HG03045 (cell line): ENCODE results near the gene TRPM2.
"Not testable (repeated sequence)": the region's sequence is repeated elsewhere in the genome, so short reads cannot be mapped to it uniquely, and the experiment has no call there.

Source experiments
- ATAC-seq: cut with Tn5 transposase; IDR thresholded peaks from one replicate; pipeline ENCODE4 v1.9.1; 2021; ENCODE audit warnings: mild to moderate bottlenecking, moderate library complexity; ENCODE audit not compliant: unreplicated experiment

Gene TRPM2

DNA sequence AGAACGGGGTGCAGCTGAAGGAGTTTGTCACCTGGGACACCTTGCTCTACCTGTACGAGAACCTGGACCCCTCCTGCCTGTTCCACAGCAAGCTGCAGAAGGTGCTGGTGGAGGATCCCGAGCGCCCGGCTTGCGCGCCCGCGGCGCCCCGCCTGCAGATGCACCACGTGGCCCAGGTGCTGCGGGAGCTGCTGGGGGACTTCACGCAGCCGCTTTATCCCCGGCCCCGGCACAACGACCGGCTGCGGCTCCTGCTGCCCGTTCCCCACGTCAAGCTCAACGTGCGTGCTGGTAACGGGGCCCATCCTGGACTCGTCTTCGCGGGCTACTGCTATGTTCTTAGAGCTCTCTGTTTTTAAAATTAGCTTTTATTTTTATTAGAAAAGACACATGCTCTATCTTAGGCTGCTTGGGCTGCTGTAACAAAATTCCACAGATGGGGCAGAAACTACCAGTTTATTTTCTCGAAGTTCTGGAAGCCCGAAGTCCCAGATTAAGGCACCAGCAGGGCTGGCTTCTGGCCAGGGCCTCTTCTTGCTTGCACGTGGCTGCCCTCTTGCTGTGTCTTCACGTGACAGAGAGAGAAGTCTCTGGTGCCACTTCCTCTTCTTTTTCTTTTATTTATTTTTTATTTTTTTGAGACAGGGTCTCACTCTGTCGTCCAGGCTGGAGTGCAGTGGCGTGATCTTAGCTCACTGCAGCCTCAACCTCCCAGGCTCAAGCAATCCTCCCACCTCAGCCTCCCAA is 38.1 kb downstream of the TRPM2 start:
- ATAC-seq = no peak

DNA sequence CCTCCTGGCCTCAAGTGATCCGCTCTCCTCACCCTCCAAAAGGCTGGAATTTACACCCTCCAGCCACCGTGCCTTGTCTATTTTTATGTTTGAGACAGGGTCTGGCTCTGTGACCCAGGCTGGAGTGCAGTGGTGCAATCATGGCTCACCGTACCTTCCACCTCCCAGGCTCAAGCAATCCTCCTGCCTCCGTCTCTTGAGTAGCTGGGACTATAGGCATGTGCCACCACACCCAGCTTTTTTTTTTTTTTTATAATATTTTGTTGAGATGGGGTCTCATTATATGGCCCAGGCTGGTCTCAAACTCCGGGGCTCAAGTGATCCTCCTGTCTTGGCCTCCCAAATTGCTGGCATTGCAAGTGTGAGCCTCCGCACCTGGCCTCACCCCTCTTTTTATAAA is 38.8 kb downstream of the TRPM2 start:
- ATAC-seq = no peak

DNA sequence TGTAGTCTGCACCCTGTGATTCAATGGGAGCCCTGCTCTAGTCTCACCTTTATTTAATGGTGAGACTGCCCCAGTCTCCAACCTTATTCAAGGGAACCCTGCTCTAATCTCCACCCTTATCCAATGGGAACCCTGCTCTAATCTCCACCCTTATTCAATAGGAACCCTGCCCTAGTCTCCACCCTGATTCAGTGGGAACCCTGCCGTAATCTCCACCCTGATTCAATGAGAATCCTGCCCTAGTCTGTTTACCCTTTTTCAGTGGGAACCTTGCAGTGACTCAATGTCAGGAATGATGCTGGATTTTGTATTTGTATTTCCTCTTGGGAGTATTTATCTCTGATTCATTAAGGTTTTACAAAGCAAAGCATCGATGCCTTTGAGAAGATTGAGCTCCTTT is 39.5 kb downstream of the TRPM2 start:
- no peak for ATAC-seq

- ATAC-seq = no peak
Observed at GRCh38 chr21:44394733-44395132, 41.3 kb downstream of the TRPM2 start.

DNA sequence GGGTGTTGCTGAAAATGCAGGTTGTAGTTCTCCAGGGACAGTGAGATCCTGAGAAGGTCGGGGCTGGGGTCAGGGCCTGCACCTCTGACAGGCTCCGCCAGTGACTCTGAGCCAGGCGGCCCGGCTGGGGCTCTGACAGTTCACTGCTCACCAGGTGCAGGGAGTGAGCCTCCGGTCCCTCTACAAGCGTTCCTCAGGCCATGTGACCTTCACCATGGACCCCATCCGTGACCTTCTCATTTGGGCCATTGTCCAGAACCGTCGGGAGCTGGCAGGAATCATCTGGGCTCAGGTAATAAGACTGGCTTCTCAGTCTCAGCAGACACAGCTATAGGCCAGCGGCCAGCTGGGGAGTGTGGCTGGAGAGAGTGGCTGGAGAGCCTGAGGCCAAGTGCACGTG is 41.8 kb downstream of the TRPM2 start:
- ATAC-seq = no peak

DNA sequence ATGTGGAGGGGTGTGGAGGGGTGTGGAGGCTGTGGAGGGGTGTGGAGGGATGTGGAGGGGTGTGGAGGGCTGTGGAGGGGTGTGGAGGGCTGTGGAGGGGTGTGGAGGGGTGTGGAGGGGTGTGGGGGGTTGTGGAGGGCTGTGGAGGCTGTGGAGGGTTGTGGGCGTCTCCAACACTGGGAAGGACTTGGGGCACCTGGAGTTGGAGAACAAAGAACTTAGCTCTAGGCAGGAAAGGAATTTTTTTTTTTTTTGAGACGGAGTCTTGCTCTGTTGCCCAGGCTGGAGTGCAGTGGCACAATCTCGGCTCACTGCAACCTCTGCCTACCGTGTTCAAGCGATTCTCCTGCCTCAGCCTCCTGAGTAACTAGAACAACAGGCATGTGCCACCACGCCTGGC is 43.4 kb downstream of the TRPM2 start:
- ATAC-seq = not testable (repeated sequence)

- no peak for ATAC-seq
Observed at GRCh38 chr21:44397431-44398031, 44.1 kb downstream of the TRPM2 start.

- ATAC-seq = no peak
Observed at GRCh38 chr21:44398499-44398898, 45.1 kb downstream of the TRPM2 start.

DNA sequence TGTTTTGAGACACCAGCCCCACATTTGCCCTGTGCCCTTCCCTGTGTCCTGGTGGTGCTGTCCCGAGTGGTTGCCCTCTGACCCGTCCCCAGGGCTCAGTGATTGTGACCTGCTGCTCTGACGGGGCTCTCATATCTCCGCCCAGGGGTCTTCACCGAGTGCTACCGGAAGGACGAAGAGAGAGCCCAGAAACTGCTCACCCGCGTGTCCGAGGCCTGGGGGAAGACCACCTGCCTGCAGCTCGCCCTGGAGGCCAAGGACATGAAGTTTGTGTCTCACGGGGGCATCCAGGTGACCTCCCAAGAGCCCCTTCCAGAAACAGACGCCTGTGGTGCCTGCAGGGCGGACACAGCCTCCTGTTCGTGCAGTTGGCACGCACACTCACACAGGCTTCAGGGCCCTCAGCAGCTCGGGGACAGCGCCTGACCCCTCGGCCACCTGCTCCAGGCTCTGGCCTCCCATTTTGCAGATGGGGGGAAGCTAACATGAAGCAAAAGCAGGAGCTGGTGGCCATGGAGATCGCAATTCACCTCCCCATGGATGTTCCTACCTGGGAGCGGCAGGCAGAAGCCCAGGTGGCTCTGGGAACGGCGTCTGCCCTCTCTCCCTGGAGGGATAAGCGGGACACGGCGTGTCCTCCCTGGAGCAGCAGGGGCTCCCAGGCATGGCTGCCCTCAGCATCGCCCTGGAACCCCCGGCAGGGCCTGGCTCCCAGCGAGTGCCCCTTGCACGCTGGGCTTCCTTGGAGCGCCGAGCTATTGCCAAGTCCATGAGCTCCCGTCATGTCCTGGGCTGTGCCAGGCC is 45.9 kb downstream of the TRPM2 start:
- ATAC-seq = no peak

- no peak for ATAC-seq
Observed at GRCh38 chr21:44399955-44400790, 46.8 kb downstream of the TRPM2 start.

- no peak for ATAC-seq
Observed at GRCh38 chr21:44400791-44401385, 47.5 kb downstream of the TRPM2 start.

DNA sequence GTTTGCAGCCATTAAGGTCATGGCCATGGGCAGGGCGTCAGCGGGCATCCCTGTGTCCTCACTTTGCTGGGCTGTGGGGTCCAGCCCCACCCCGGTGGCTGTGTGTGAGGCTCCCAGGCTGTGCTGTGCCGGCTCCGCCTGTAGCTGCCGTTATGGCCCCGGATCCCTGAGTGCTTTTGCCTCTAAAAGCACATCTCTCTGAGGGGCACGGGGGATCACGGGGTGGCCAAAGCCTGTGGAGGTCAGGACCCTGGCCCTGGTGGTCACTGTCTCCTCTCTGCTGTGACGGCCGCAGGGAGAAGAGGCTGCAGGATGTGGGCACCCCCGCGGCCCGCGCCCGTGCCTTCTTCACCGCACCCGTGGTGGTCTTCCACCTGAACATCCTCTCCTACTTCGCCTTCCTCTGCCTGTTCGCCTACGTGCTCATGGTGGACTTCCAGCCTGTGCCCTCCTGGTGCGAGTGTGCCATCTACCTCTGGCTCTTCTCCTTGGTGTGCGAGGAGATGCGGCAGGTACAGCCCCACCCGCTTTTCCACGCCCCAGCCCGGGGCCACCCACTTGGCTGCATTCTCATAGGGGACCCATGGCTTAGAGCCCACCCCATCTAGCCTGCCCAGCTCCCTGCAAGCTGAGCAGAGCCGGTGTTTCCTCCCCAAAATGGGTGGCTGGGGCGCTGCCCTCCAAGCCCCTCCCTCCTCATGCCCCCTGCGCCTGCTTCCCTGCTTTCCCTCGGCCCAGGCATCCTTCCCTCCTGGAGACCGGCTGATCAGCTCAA is 48.2 kb downstream of the TRPM2 start:
- no peak for ATAC-seq

DNA sequence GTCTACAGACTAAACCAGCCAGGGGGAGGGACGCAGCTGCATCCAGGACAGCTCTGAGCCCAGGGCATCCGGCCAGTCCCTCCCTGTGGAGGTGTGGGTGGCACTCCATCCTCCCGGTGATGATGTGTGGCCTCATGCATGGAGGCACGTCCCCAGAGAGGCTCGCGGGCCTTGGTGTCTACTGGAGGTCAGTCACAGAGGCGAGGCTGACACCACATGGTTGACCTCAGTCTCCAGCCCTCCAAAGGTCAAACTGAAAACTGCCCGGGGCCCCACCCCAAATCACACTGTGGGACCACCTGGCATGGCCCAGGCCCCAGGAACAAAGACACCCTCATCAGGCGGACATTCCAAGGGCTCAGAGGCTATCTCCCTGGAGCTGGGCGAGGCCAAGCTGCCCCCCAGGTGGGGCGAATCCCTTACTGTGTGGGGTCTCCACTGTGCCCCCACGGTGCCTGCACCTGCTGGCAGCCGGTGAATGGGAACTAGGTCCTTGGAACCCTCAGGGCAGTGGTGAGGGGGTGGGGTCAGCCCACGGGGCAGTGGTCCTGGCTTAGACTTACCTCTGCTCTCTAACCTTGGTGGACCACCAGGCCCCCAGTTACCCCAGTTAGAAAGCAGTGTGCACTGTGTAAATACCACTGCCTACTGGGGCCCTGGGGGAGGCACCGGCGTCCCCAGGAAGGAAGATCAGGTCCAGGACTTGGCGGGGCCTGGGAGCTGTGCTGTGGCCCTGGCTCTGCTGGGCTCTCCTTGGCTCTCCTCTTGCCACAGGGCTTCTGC is 49.1 kb downstream of the TRPM2 start:
- ATAC-seq = no peak

GRCh38 chr21:44403106-44404020 is 49.9 kb downstream of the TRPM2 start:
- no peak for ATAC-seq

DNA sequence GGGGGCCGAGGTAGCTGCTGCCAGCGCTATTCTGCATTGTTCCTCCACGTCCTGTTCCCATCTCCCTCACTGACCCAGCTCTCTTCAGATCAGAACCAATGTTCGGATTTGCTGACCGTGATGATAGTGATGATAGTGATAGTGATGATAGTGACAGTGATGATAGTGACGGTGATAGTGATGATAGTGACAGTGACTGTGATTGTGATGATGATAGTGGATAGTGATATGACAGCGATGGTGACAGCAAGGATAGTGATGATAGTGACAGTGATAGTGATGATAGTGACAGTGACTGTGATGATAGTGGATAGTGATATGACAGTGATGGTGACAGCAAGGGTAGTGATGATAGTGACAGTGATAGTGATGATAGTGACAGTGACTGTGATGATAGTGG is 51.1 kb downstream of the TRPM2 start:
- not testable (repeated sequence) for ATAC-seq

DNA sequence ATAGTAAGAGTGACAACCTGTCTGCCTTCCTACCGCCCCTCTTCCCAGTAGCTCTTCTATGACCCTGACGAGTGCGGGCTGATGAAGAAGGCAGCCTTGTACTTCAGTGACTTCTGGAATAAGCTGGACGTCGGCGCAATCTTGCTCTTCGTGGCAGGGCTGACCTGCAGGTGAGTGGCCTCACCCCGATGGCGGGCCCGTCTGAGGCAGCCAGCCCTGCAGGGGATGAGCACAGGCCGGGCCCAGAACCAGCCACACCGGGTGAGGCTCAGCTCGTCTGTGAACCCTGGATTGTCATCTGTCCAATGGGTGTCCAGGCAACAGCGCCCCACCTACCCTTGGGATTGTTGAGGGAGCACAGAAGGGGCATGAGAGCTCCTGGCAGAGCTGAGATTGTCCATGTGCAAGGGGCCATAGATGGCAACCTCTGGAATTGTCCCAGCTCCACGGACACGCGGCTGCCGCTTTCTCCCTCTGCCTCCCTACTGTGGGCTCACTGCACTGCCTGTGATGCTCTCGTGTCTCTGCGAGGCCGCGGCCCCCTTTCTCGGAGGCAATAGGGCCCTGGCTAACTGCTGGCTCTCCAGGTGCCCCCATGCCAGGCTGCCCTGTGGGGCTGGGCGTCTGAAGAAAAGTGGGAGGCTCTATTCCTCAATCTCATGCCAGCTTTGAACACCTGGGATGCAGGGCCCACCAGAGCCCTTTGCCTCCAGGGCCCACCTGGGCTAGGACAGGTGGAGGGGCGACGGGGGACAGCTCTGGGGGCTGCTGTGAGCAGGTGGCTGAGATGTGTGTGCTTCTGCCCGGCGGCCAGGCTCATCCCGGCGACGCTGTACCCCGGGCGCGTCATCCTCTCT is 51.9 kb downstream of the TRPM2 start:
- no peak for ATAC-seq
